ENCODE measurements around the gene ANTXR2. TPM values are rescaled to one million over a fixed set of nuclear protein-coding genes. Genes with fewer than 3 reads are reported as not detected.
"Not testable (repeated sequence)": the region's sequence is repeated elsewhere in the genome, so short reads cannot be mapped to it uniquely, and the experiment has no call there.

The ANTXR2 gene
- total RNA-seq = 100 to 1,000 TPM in 3 of 4 donors, 10 to 100 TPM in 1; 69.6 to 139 (median 118) TPM

GRCh38 chr4:80072744-80073472 is at the start of gene ANTXR2:
TSS of gene ANTXR2 (minus strand) at chr4:80073229. CDS start at chr4:80072560, 669 bp downstream.
- DNase-seq (ENCODE audit: low spot score in 2 of 2) = peak; percentile 80 to 85
- Histone ChIP-seq H3K4me3 (peak within 1 kb of the TSS; percentile 78 to 99 (median 91)), H3K36me3 (peaks cover 0 to 15% (median 0%) of the 10 kb centered on the region in 3 donors), H3K27ac (peak within 1 kb of the TSS; percentile 90 to 97 (median 93)), H3K9me3 (no peaks in the 10 kb centered on the region), H3K27me3 (no peaks in the 10 kb centered on the region), H3K4me1 (peaks cover 0 to 57% (median 18%) of the 10 kb centered on the region in 4 donors)
- TF ChIP-seq POLR2A (IDR thresholded peaks at IDR 0.05) (peak in 1 of 2 donors; percentile 68), EP300 (IDR thresholded peaks at IDR 0.05) (peak; percentile 14 to 86), CTCF (IDR thresholded peaks at IDR 0.05) (peak in 4 of 5 experiments; percentile 8 to 39 (median 17))
- WGBS, 2 donors = 0% methylated on average over 31 to 49 of the region's 52 CpGs

- not testable (repeated sequence) for DNase-seq (ENCODE audit: low spot score in 2 of 2); H3K27me3 ChIP-seq; H3K4me3 ChIP-seq; H3K27ac ChIP-seq; H3K4me1 ChIP-seq; H3K36me3 ChIP-seq
- 92 to 96% methylated on average over 3 of the region's 3 CpGs for WGBS, 2 donors
- H3K9me3 ChIP-seq = peaks cover 0 to 13% (median 2%) of the 10 kb centered on the region in 4 donors
Observed at GRCh38 chr4:80121815-80122214, 48.8 kb upstream of the ANTXR2 start.

GRCh38 chr4:80119620-80120019 is 46.6 kb upstream of the ANTXR2 start:
- not testable (repeated sequence) for H3K36me3 ChIP-seq; DNase-seq (ENCODE audit: low spot score in 2 of 2); H3K4me3 ChIP-seq; H3K27me3 ChIP-seq; H3K4me1 ChIP-seq; H3K27ac ChIP-seq
- WGBS, 2 donors = 90 to 93% methylated on average over 3 of the region's 3 CpGs
- H3K9me3 ChIP-seq = peaks cover 0 to 13% (median 2%) of the 10 kb centered on the region in 4 donors

DNA sequence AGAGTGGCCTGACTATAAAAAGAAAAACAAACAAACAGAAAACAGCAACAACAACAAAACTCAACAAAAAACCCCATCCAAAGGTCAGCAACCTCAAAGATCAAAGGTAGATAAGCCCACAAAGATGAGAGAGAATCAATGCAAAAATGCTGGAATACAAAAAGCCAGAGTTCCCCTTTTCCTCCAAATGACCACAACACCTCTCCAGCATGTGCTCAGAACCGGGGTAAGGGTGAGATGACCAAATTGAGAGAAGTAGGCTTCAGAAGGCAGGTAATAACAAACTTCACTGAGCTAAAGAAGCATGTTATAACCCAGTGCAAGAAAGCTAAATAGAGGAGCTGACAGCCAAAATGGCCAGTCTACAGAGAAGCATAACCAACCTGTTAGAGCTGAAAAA is 43.5 kb upstream of the ANTXR2 start:
- no peak for DNase-seq (ENCODE audit: low spot score in 2 of 2)
- Histone ChIP-seq H3K4me1 (peaks cover 0 to 4% (median 0%) of the 10 kb centered on the region in 4 donors), H3K36me3 (no peaks in the 10 kb centered on the region), H3K27ac (no peak overlapping the region), H3K4me3 (no peak overlapping the region), H3K9me3 (peaks cover 0 to 13% (median 2%) of the 10 kb centered on the region in 4 donors), H3K27me3 (no peaks in the 10 kb centered on the region)
- WGBS, 2 donors = 73 to 78% methylated on average over 1 of the region's 1 CpG
- no peak for TF ChIP-seq CTCF (IDR thresholded peaks at IDR 0.05)
- TF ChIP-seq POLR2A (IDR thresholded peaks at IDR 0.05) = no peak
- no peak for TF ChIP-seq EP300 (IDR thresholded peaks at IDR 0.05)

GRCh38 chr4:80115368-80116181 is 42.5 kb upstream of the ANTXR2 start:
- no peak overlapping the region for H3K27ac ChIP-seq
- WGBS, 2 donors = 96% methylated on average over 8 of the region's 8 CpGs
- TF ChIP-seq POLR2A (IDR thresholded peaks at IDR 0.05) (no peak), EP300 (IDR thresholded peaks at IDR 0.05) (no peak), CTCF (IDR thresholded peaks at IDR 0.05) (no peak)
- no peak overlapping the region for H3K4me3 ChIP-seq
- DNase-seq (ENCODE audit: low spot score in 2 of 2) = no peak
- no peaks in the 10 kb centered on the region for H3K36me3 ChIP-seq
- H3K4me1 ChIP-seq = peaks cover 0 to 4% (median 0%) of the 10 kb centered on the region in 4 donors
- H3K27me3 ChIP-seq = no peaks in the 10 kb centered on the region
- peaks cover 0 to 13% (median 2%) of the 10 kb centered on the region in 4 donors for H3K9me3 ChIP-seq
